WERI-Rb-1 (cell line): ENCODE results near the gene RPRML.

Experiments used
- DNase-seq: peaks from one replicate; pipeline ENCODE4 v3.0.0-alpha.2; 2020
- H3K27ac ChIP-seq: fragments of 250-450 bp; sonication (Bioruptor Pico); 2 replicates; pipeline ENCODE4 v1.5.1; 2020; ENCODE audit warnings: mild to moderate bottlenecking, moderate library complexity
- H3K27me3 ChIP-seq: fragments of 250-450 bp; sonication (Bioruptor Pico); 2 replicates; pipeline ENCODE4 v1.5.1; 2021; ENCODE audit warnings: mild to moderate bottlenecking, low read depth, moderate library complexity; ENCODE audit not compliant: insufficient read depth, severe bottlenecking
- H3K36me3 ChIP-seq: fragments of 250-450 bp; sonication (Bioruptor Pico); 2 replicates; pipeline ENCODE4 v1.5.1; 2020; ENCODE audit warnings: mild to moderate bottlenecking, moderate library complexity
- H3K4me3 ChIP-seq: 2 replicates; pipeline ENCODE4 v1.5.1; 2011; ENCODE audit warnings: low read depth, mild to moderate bottlenecking, control low read depth, low read length
- H3K9me3 ChIP-seq: fragments of 250-450 bp; sonication (Bioruptor Pico); 2 replicates; pipeline ENCODE4 v1.5.1; 2021; ENCODE audit warnings: mild to moderate bottlenecking, moderate library complexity; ENCODE audit not compliant: severe bottlenecking
- CTCF ChIP-seq: IDR thresholded peaks from 2 replicates; pipeline ENCODE4 v1.5.1; 2011; ENCODE audit warnings: low read depth, mild to moderate bottlenecking, control low read depth, inconsistent platforms, low read length

The RPRML gene

DNA sequence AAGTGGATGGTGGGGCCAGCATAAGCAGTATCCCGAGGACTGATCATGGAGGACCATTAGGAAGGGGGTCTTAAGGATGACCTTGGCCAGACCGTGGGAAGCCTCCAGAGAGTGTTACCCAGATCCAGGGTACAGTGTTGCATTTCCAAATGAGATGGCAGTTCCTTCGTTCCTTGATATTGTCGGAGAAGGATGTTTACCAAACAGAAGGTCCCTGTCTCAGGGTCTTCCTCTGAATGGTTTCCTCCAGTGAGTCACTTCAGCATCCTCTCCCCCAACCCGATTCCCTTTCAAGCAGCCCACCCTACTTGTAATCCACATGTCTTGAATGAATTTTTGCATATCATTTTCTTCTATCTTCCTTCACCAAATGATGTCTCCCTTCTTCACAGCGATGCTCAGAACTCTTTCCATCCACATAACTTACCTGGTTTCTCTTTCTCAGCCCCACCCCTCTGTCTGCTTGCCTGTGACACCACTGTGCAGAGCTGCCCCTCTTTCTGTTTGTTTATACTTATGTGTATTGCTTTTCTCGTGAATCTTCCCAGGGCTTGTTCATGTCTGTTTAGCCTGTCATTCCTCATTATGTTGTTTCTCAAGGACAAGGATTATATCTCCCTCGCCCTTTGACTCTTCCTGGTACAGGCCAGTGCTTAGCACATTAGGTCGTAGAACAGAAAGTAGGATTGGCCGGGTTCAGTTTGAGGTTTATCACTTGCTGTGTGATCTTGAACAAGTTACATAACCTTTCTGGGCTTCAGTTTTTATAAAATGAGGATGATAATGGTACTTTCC lies 50.4 kb downstream of the RPRML start:
- Histone ChIP-seq H3K27me3 (no peaks in the 10 kb centered on the region), H3K36me3 (peaks cover 45% of the 10 kb centered on the region), H3K4me3 (no peak overlapping the region), H3K27ac (no peak overlapping the region), H3K9me3 (no peaks in the 10 kb centered on the region)
- TF ChIP-seq CTCF, result no peak
- DNase-seq, result no peak
